Measurements from ENCODE around the gene DNAI2. TPM values are rescaled to one million over a fixed set of nuclear protein-coding genes. Genes with fewer than 3 reads are reported as not detected.
A peak's percentile ranks its signal among the peaks of the same experiment; 100 is the strongest.

DNAI2 gene
- total and polyA plus RNA-seq, 9 of the 15 experiments (the other 6 are each of a cell fraction or from before 2014, with no cell fraction given) = not detected

DNA sequence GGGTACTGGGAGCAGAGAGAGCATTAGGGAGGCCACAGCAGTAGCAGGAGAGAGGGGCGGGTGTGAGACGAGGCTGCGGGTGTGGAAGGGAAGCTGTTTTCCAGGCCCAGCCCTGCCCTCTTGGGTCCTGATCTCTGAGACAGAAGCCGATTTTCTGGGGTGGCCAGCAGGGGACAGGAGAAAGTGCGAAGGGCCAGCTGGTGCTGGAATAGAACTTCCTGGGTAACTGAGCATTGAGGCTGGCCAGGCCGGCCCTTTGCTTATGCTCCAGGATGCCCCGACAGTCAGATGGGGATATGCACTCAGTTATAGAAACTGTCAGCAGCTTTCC, 86.8 kb downstream of the DNAI2 start:
- no peak for DNase-seq (ENCODE audit: extremely low read depth in 1 of 4, low spot score in 3 of 4)
- Histone ChIP-seq H3K4me3 (no peak overlapping the region), H3K9me3 (replicated peaks; ENCODE audit: control insufficient read depth, insufficient read depth, low read depth, low read length) (no peaks in the 10 kb centered on the region), H2AFZ (ENCODE audit: low read depth, low read length) (no peak overlapping the region), H3K4me1 (replicated peaks in 1 of 2; ENCODE audit: control insufficient read depth in 2 of 2, insufficient read depth in 2 of 2, low read length in 2 of 2) (peaks cover 0 to 33% of the 10 kb centered on the region in 2 experiments; a peak in 2 of 5 replicates), H4K20me1 (replicated peaks; ENCODE audit: control insufficient read depth, insufficient read depth, low read length) (peaks cover 10% of the 10 kb centered on the region; the same call in 1 of the 2 replicates), H3K27ac (ENCODE audit: extremely low read depth, low read depth, low read length) (no peak overlapping the region), H3K9ac (ENCODE audit: insufficient read depth in 1 of 2, low read depth in 2 of 2, low read length in 2 of 2) (no peak overlapping the region), H3K36me3 (ENCODE audit: control insufficient read depth, insufficient read depth, low read length) (no peaks in the 10 kb centered on the region), H3K27me3 (ENCODE audit: control insufficient read depth in 2 of 2, insufficient read depth in 2 of 2, low read length in 2 of 2) (peaks cover 12 to 64% of the 10 kb centered on the region in 2 experiments; a peak in 3 of 5 replicates), H3K4me2 (ENCODE audit: insufficient read depth, low read length) (no peak overlapping the region), H3K9me1 (ENCODE audit: control insufficient read depth, insufficient read depth, low read length) (no peaks in the 10 kb centered on the region), H3K79me2 (ENCODE audit: control insufficient read depth, insufficient read depth, low read length) (no peaks in the 10 kb centered on the region)
- no TSS peak for BruUV-seq (replicated peaks)
- intact Hi-C loops (cut with micrococcal nuclease) (loop anchor here (1.0 to 5.0 kb wide), 2 partner anchors 60 to 149 kb away; partner anchors contain the start of gene TTYH2), in situ Hi-C loops (cut with MboI) (no loop called here)
- ChIA-PET POLR2A (interaction anchor here (0.5 to 1.5 kb wide), 5 partner anchors 13 to 416 kb away, joined by 3 read pairs; a partner anchor contains a TSS), CTCF (ENCODE audit: low intra/inter-chr PET ratio) (interaction anchor here (0.8 to 1.6 kb wide), 5 partner anchors 55 to 152 kb away, joined by 3 to 12 read pairs (median 4); no protein-coding TSS in a partner anchor)
- no peak for FAIRE-seq
- no peak for TF ChIP-seq ZNF282 (CRISPR knock-in tag; IDR thresholded peaks at IDR 0.05)
- no peak for TF ChIP-seq FOXA1 (IDR thresholded peaks at IDR 0.05; ENCODE audit: borderline replicate concordance)
- TF ChIP-seq, protein P1, sequence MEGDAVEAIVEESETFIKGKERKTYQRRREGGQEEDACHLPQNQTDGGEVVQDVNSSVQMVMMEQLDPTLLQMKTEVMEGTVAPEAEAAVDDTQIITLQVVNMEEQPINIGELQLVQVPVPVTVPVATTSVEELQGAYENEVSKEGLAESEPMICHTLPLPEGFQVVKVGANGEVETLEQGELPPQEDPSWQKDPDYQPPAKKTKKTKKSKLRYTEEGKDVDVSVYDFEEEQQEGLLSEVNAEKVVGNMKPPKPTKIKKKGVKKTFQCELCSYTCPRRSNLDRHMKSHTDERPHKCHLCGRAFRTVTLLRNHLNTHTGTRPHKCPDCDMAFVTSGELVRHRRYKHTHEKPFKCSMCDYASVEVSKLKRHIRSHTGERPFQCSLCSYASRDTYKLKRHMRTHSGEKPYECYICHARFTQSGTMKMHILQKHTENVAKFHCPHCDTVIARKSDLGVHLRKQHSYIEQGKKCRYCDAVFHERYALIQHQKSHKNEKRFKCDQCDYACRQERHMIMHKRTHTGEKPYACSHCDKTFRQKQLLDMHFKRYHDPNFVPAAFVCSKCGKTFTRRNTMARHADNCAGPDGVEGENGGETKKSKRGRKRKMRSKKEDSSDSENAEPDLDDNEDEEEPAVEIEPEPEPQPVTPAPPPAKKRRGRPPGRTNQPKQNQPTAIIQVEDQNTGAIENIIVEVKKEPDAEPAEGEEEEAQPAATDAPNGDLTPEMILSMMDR (IDR thresholded peaks at IDR 0.05 in 2 of 3, conservative IDR thresholded peaks at IDR 0.05 in 1 of 3; ENCODE audit: insufficient read depth in 2 of 3, low read depth in 1 of 3, low read length in 3 of 3) = 0 out of 6 replicates have a peak, but pooled peaks of 1 of the 3 experiments have one; percentile 21
- no peak for TF ChIP-seq HEY1 (CRISPR knock-in tag; IDR thresholded peaks at IDR 0.05; ENCODE audit: borderline replicate concordance)
- ATAC-seq = peak; percentile 31; the same call in 2 of the 3 replicates
- 4% methylated on average over 6 of the region's 7 CpGs for WGBS (ENCODE audit: insufficient coverage, low coverage, missing lambda C conversion rate)

Data from K562 (cell line).